Trophoblast cell (in vitro differentiated cells and primary cell): ENCODE measurements around the gene MED8.
"Not testable (repeated sequence)": the region's sequence is repeated elsewhere in the genome, so short reads cannot be mapped to it uniquely, and the experiment has no call there.

Source experiments
- DNase-seq, 2 donors: peaks; one replicate each; pipeline ENCODE4 v3.0.0-alpha.2; 2016
- H2AFZ ChIP-seq: 2 replicates; pipeline ENCODE4 v1.6.1; 2013; ENCODE audit warnings: low read length, moderate library complexity, mild to moderate bottlenecking; ENCODE audit not compliant: insufficient read depth, poor library complexity
- H2AK5ac ChIP-seq: 2 replicates; pipeline ENCODE4 v1.6.1; 2013; ENCODE audit warnings: mild to moderate bottlenecking, low read length
- H2BK120ac ChIP-seq: 2 replicates; pipeline ENCODE4 v1.6.1; 2013; ENCODE audit warnings: low read length, mild to moderate bottlenecking, moderate library complexity; ENCODE audit not compliant: insufficient read depth, poor library complexity
- H2BK12ac ChIP-seq: 2 replicates; pipeline ENCODE4 v1.6.1; 2013; ENCODE audit warnings: mild to moderate bottlenecking, low read length, moderate library complexity
- H2BK5ac ChIP-seq: 2 replicates; pipeline ENCODE4 v1.6.1; 2013; ENCODE audit warnings: low read length, low read depth, moderate library complexity, mild to moderate bottlenecking; ENCODE audit not compliant: poor library complexity
- H3K14ac ChIP-seq: 2 replicates; pipeline ENCODE4 v1.6.1; 2013; ENCODE audit warnings: mild to moderate bottlenecking, low read length
- H3K18ac ChIP-seq: 2 replicates; pipeline ENCODE4 v1.6.1; 2013; ENCODE audit warnings: mild to moderate bottlenecking, low read length
- H3K23ac ChIP-seq: 2 replicates; pipeline ENCODE4 v1.6.1; 2013; ENCODE audit warnings: low read length
- H3K27ac ChIP-seq: 2 replicates; pipeline ENCODE4 v1.5.1; 2013; ENCODE audit warnings: low read depth, mild to moderate bottlenecking, inconsistent platforms, low read length, moderate library complexity
- H3K27me3 ChIP-seq: 2 replicates; pipeline ENCODE4 v1.6.1; 2013; ENCODE audit warnings: inconsistent platforms, mild to moderate bottlenecking, low read length, moderate library complexity; ENCODE audit not compliant: insufficient read depth
- H3K36me3 ChIP-seq, 2 experiments: 1 replicate in 1 of 2; 2 replicates in 1 of 2; pipeline ENCODE4 v1.6.1; 2013; ENCODE audit warnings: low read length in 2 of 2, mild to moderate bottlenecking in 2 of 2, moderate library complexity in 1 of 2; ENCODE audit not compliant: insufficient read depth in 2 of 2, control insufficient read depth in 1 of 2
- H3K4ac ChIP-seq: 2 replicates; pipeline ENCODE4 v1.6.1; 2013; ENCODE audit warnings: low read depth, mild to moderate bottlenecking, low read length, moderate library complexity
- H3K4me1 ChIP-seq, 2 experiments: 1 replicate in 1 of 2; 2 replicates in 1 of 2; pipeline ENCODE4 v1.6.1; 2013; ENCODE audit warnings: low read length in 2 of 2, mild to moderate bottlenecking in 2 of 2, moderate library complexity in 1 of 2; ENCODE audit not compliant: insufficient read depth in 2 of 2, control insufficient read depth in 1 of 2
- H3K4me2 ChIP-seq: 2 replicates; pipeline ENCODE4 v1.6.1; 2013; ENCODE audit warnings: inconsistent platforms, mild to moderate bottlenecking, low read length, moderate library complexity
- H3K4me3 ChIP-seq: 2 replicates; pipeline ENCODE4 v1.5.1; 2013; ENCODE audit warnings: mild to moderate bottlenecking, low read depth, low read length, inconsistent platforms
- H3K79me1 ChIP-seq: one replicate; pipeline ENCODE4 v1.6.1; 2013; ENCODE audit warnings: low read length
- H3K79me2 ChIP-seq: 2 replicates; pipeline ENCODE4 v1.6.1; 2013; ENCODE audit warnings: low read length, mild to moderate bottlenecking; ENCODE audit not compliant: control insufficient read depth, insufficient read depth, poor library complexity
- H3K9ac ChIP-seq: 2 replicates; pipeline ENCODE4 v1.6.1; 2013; ENCODE audit warnings: mild to moderate bottlenecking, low read length
- H3K9me3 ChIP-seq: 2 replicates; pipeline ENCODE4 v1.6.1; 2013; ENCODE audit warnings: low read depth, mild to moderate bottlenecking, control low read depth, inconsistent platforms, low read length; ENCODE audit not compliant: insufficient read depth
- H4K12ac ChIP-seq: 2 replicates; pipeline ENCODE4 v1.6.1; 2013; ENCODE audit warnings: low read depth, mild to moderate bottlenecking, low read length, moderate library complexity
- H4K8ac ChIP-seq: 2 replicates; pipeline ENCODE4 v1.6.1; 2013; ENCODE audit warnings: low read depth, mild to moderate bottlenecking, low read length, moderate library complexity
- H4K91ac ChIP-seq: one replicate; pipeline ENCODE4 v1.6.1; 2013; ENCODE audit warnings: low read depth, mild to moderate bottlenecking, low read length, moderate library complexity
- WGBS: extraction: QIAGEN DNeasy Blood & Tissue Kit; methylation state at CpG from one replicate; pipeline ENCODE4 v1.1.7; 2013; ENCODE audit warnings: missing lambda C conversion rate; ENCODE audit not compliant: insufficient read length, insufficient coverage; ENCODE audit errors: extremely low coverage; 5-methylcytosine and 5-hydroxymethylcytosine counted together

Gene MED8

GRCh38 chr1:43369779-43370178 is 19.8 kb downstream of the MED8 start:
- not testable (repeated sequence) for H3K9ac ChIP-seq, H3K27me3 ChIP-seq, H3K27ac ChIP-seq, H2AFZ ChIP-seq, H3K14ac ChIP-seq, H2AK5ac ChIP-seq, H2BK5ac ChIP-seq, H3K23ac ChIP-seq, H4K91ac ChIP-seq, H3K18ac ChIP-seq, H3K4me3 ChIP-seq, H4K12ac ChIP-seq, H3K36me3 ChIP-seq, H4K8ac ChIP-seq, H2BK120ac ChIP-seq, H3K4me2 ChIP-seq, H3K4ac ChIP-seq, H3K9me3 ChIP-seq, DNase-seq, H2BK12ac ChIP-seq
- Histone ChIP-seq H3K79me2 (peaks cover 15% of the 10 kb centered on the region), H3K79me1 (peaks cover 20% of the 10 kb centered on the region), H3K4me1 (peaks cover 27 to 32% of the 10 kb centered on the region in 2 experiments)
- WGBS, result no CpG with 5 or more reads among the region's 6 CpGs

- no peak overlapping the region for H3K23ac ChIP-seq
- no peak overlapping the region for H2BK12ac ChIP-seq
- H3K9ac ChIP-seq, result peak overlapping the region; percentile 11
- peak overlapping the region; percentile 19 for H4K12ac ChIP-seq
- peak overlapping the region; percentile 21 for H3K14ac ChIP-seq
- no CpG with 5 or more reads among the region's 6 CpGs for WGBS
- peak overlapping the region; percentile 82 for H2AFZ ChIP-seq
- peak overlapping the region; percentile 6 for H2BK120ac ChIP-seq
- H2BK5ac ChIP-seq, result no peak overlapping the region
- no peak overlapping the region for H3K4me3 ChIP-seq
- no peaks in the 10 kb centered on the region for H3K9me3 ChIP-seq
- H3K36me3 ChIP-seq, result peaks cover 12 to 20% of the 10 kb centered on the region in 2 experiments
- peaks cover 20% of the 10 kb centered on the region for H3K79me1 ChIP-seq
- H4K91ac ChIP-seq, result peak overlapping the region; percentile 33
- peak overlapping the region; percentile 8 for H3K4ac ChIP-seq
- peak overlapping the region; percentile 96 for H3K27ac ChIP-seq
- H2AK5ac ChIP-seq, result peak overlapping the region; percentile 8
- H3K79me2 ChIP-seq, result peaks cover 15% of the 10 kb centered on the region
- H3K4me2 ChIP-seq, result peak overlapping the region; percentile 70
- H3K27me3 ChIP-seq, result no peaks in the 10 kb centered on the region
- H3K4me1 ChIP-seq, result peaks cover 27 to 33% of the 10 kb centered on the region in 2 experiments
- H3K18ac ChIP-seq, result no peak overlapping the region
- DNase-seq, result peak in 1 of 2 donors; percentile 7
- H4K8ac ChIP-seq, result no peak overlapping the region
These were observed 21.0 kb downstream of the MED8 start for GRCh38 chr1:43368646-43369020.

- Histone ChIP-seq H3K36me3 (peaks cover 15 to 26% of the 10 kb centered on the region in 2 experiments), H3K18ac (peak within 1 kb of the TSS; percentile 95), H2AK5ac (peak within 1 kb of the TSS; percentile 95), H3K9ac (peak within 1 kb of the TSS; percentile 78), H3K4ac (peak within 1 kb of the TSS; percentile 95), H3K4me3 (peak within 1 kb of the TSS; percentile 82), H3K14ac (peak within 1 kb of the TSS; percentile 95), H3K79me2 (peaks cover 15% of the 10 kb centered on the region), H2BK5ac (peak within 1 kb of the TSS; percentile 97), H3K23ac (no peak within 1 kb of the TSS), H4K91ac (peak within 1 kb of the TSS; percentile 96), H4K8ac (peak within 1 kb of the TSS; percentile 90), H3K9me3 (no peaks in the 10 kb centered on the region), H3K27ac (peak within 1 kb of the TSS; percentile 96), H2BK120ac (peak within 1 kb of the TSS; percentile 95), H4K12ac (peak within 1 kb of the TSS; percentile 92), H3K79me1 (peaks cover 20% of the 10 kb centered on the region), H2AFZ (peak within 1 kb of the TSS; percentile 82), H3K4me1 (peaks cover 25 to 30% of the 10 kb centered on the region in 2 experiments), H2BK12ac (peak within 1 kb of the TSS; percentile 51), H3K27me3 (no peaks in the 10 kb centered on the region), H3K4me2 (peak within 1 kb of the TSS; percentile 91)
- peak; percentile 93 to 95 for DNase-seq
- no CpG with 5 or more reads among the region's 58 CpGs for WGBS
These were observed 21.5 kb downstream of the MED8 start, which contains the start of gene ELOVL1 for GRCh38 chr1:43367904-43368645. Gene ELOVL1, minus strand, starts transcription at chr1:43368011. Its CDS starts 2,402 bp downstream, at chr1:43365609.

GRCh38 chr1:43367026-43367903 is 22.3 kb downstream of the MED8 start:
- H2AK5ac ChIP-seq, result peak overlapping the region; percentile 95

More at GRCh38 chr1:43367026-43367903, 22.3 kb downstream of the MED8 start:
- Histone ChIP-seq H3K4me3 (peak overlapping the region; percentile 82), H3K79me1 (peaks cover 20% of the 10 kb centered on the region), H4K8ac (peak overlapping the region; percentile 90), H3K23ac (no peak overlapping the region), H3K4me1 (peaks cover 25% of the 10 kb centered on the region in 2 experiments), H3K9me3 (no peaks in the 10 kb centered on the region), H3K27me3 (no peaks in the 10 kb centered on the region), H3K9ac (peak overlapping the region; percentile 75), H2BK5ac (peak overlapping the region; percentile 97), H2BK12ac (peak overlapping the region; percentile 51), H3K27ac (peak overlapping the region; percentile 96), H3K4ac (peak overlapping the region; percentile 95), H2AFZ (peak overlapping the region; percentile 61), H3K36me3 (peaks cover 19 to 29% of the 10 kb centered on the region in 2 experiments), H3K79me2 (peaks cover 15% of the 10 kb centered on the region), H3K18ac (peak overlapping the region; percentile 95), H2BK120ac (peak overlapping the region; percentile 95), H4K91ac (peak overlapping the region; percentile 96), H4K12ac (peak overlapping the region; percentile 65), H3K4me2 (peak overlapping the region; percentile 91), H3K14ac (peak overlapping the region; percentile 95)
- DNase-seq, result peak; percentile 7 to 16
- WGBS, result no CpG with 5 or more reads among the region's 48 CpGs
